NCI-H1092 treated with DMSO at 0.1 percent for 48 hours (cell line): ENCODE measurements around the gene HSPA6.
"Not testable (repeated sequence)": the region's sequence is repeated elsewhere in the genome, so short reads cannot be mapped to it uniquely, and the experiment has no call there.

Experiments
- DNase-seq: peaks from one replicate; lab custom pipeline; 2025; lab: John Stamatoyannopoulos, UW

HSPA6 gene

GRCh38 chr1:161523817-161524741 lies at the start of gene HSPA6:
TSS of gene HSPA6 (plus strand) at chr1:161524540. CDS start at chr1:161524659, 119 bp downstream.
- peak; percentile 87 for DNase-seq

- DNase-seq = not testable (repeated sequence)
Measured at GRCh38 chr1:161477711-161478110, 46.6 kb upstream of the HSPA6 start.

- DNase-seq = no peak
Measured at GRCh38 chr1:161478985-161479384, 45.4 kb upstream of the HSPA6 start.

- no peak for DNase-seq
Measured at GRCh38 chr1:161480381-161481035, 43.8 kb upstream of the HSPA6 start.

- DNase-seq = no peak
Measured at GRCh38 chr1:161481624-161482392, 42.5 kb upstream of the HSPA6 start.

GRCh38 chr1:161482610-161483009 lies 41.7 kb upstream of the HSPA6 start:
- no peak for DNase-seq

GRCh38 chr1:161483361-161483760 lies 41.0 kb upstream of the HSPA6 start:
- DNase-seq = no peak

- DNase-seq = no peak
Measured at GRCh38 chr1:161484613-161485012, 39.7 kb upstream of the HSPA6 start.

GRCh38 chr1:161486806-161487741 lies 37.3 kb upstream of the HSPA6 start:
- peak; percentile 80 for DNase-seq

- no peak for DNase-seq
Measured at GRCh38 chr1:161491472-161491871, 32.9 kb upstream of the HSPA6 start.

GRCh38 chr1:161492827-161493226 lies 31.5 kb upstream of the HSPA6 start:
- DNase-seq = no peak

GRCh38 chr1:161494091-161494735 lies 30.1 kb upstream of the HSPA6 start:
- no peak for DNase-seq

- no peak for DNase-seq
Measured at GRCh38 chr1:161495490-161495889, 28.9 kb upstream of the HSPA6 start.

GRCh38 chr1:161497961-161498360 lies 26.4 kb upstream of the HSPA6 start:
- no peak for DNase-seq

GRCh38 chr1:161498646-161499045 lies 25.7 kb upstream of the HSPA6 start:
- no peak for DNase-seq

- no peak for DNase-seq
Measured at GRCh38 chr1:161499099-161500039, 25.0 kb upstream of the HSPA6 start.

GRCh38 chr1:161501234-161501633 lies 23.1 kb upstream of the HSPA6 start:
- DNase-seq = no peak

GRCh38 chr1:161502181-161502580 lies 22.2 kb upstream of the HSPA6 start:
- peak; percentile 98 for DNase-seq

GRCh38 chr1:161502641-161503393 lies 21.5 kb upstream of the HSPA6 start:
- DNase-seq = no peak
